ENCODE results near the gene ADCY6. TPM values are rescaled to one million over a fixed set of nuclear protein-coding genes. Genes with fewer than 3 reads are reported as not detected.

Gene ADCY6
- total RNA-seq, 2 experiments from 2014 or later, result not detected

- Mint-ChIP-seq H3K4me1 (ENCODE audit: low read depth) (peaks cover 4% of the 10 kb centered on the region), H3K27ac (no peak overlapping the region), H3K27me3 (peaks cover 56% of the 10 kb centered on the region), H3K9me3 (no peaks in the 10 kb centered on the region), H3K4me3 (peak overlapping the region; percentile 40), H3K36me3 (ENCODE audit: low read depth) (no peaks in the 10 kb centered on the region)
- H3K27me3 ChIP-seq (ENCODE audit: control insufficient read depth in 1 of 2, insufficient read depth in 2 of 2, low read length in 2 of 2), result peaks cover 33 to 34% of the 10 kb centered on the region in 2 experiments
- H3K9me3 ChIP-seq (ENCODE audit: control insufficient read depth in 1 of 2, insufficient read depth in 1 of 2, low read length in 2 of 2), result peaks cover 0 to 2% of the 10 kb centered on the region in 2 experiments
- CTCF ChIA-PET, result no interaction called here
- DNase-seq, result no peak
- no peak for ATAC-seq (ENCODE audit: poor library complexity)
- no peak overlapping the region for H3K4me3 ChIP-seq (ENCODE audit: low read length)
- TF ChIP-seq, protein P1, sequence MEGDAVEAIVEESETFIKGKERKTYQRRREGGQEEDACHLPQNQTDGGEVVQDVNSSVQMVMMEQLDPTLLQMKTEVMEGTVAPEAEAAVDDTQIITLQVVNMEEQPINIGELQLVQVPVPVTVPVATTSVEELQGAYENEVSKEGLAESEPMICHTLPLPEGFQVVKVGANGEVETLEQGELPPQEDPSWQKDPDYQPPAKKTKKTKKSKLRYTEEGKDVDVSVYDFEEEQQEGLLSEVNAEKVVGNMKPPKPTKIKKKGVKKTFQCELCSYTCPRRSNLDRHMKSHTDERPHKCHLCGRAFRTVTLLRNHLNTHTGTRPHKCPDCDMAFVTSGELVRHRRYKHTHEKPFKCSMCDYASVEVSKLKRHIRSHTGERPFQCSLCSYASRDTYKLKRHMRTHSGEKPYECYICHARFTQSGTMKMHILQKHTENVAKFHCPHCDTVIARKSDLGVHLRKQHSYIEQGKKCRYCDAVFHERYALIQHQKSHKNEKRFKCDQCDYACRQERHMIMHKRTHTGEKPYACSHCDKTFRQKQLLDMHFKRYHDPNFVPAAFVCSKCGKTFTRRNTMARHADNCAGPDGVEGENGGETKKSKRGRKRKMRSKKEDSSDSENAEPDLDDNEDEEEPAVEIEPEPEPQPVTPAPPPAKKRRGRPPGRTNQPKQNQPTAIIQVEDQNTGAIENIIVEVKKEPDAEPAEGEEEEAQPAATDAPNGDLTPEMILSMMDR (IDR thresholded peaks at IDR 0.05), result no peak
- intact Hi-C loops (cut with DNase I, micrococcal nuclease), result no loop called here
- H3K36me3 ChIP-seq (ENCODE audit: insufficient read depth, low read length), result no peaks in the 10 kb centered on the region
- POLR2A ChIA-PET, result no interaction called here
- H3K4me1 ChIP-seq (ENCODE audit: insufficient read depth, low read length), result peaks cover 16% of the 10 kb centered on the region
- H3K27ac ChIP-seq (ENCODE audit: low read depth in 1 of 2, low read length in 2 of 2), result no peak overlapping the region
Measured at GRCh38 chr12:48787791-48788523, 932 bp downstream of the ADCY6 start.

DNA sequence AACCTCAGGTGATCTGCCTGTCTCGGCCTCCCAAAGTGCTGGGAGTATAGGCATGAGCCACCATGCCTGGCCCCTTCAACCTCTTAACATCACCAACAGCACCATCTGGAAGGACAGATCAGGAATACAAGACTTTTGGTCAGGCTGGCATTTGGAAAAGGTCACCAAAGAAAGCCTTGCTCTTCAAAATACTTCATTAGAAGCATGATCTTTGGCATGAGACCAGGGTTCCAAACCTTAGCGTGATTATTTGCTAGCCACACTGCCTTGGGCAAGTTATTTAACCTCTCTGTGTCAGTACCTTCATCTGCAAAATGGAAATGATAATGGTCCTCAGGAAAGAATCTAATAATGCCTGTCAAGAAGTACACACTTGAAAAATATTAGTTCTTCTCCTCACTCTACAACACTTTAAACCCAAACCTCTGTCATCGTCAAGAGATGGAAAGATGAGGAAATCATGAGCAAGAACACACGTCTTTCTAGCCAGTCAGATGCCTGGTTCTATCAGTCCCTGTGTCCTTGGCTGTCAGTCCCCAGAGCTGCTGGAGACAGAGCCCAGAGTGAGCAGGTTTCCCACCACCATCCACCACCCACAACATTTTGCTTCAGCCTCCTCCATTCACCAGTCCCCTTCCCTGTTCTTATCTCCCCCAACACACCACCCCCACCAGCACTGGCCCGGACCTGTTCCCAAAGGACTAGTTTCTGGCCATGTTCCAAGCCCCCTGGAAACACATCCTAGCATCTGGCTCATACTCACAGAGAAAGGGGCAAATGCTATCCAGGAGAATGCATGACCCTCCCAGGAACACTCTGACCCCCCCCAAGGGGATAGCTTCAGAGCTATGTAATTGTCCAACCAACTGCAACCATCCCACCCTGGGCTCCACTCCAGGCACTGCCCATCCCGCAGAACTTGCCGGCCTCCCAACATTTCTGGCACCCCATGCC, 2.0 kb downstream of the ADCY6 start:
- Histone ChIP-seq H3K9me3 (ENCODE audit: control insufficient read depth in 1 of 2, insufficient read depth in 1 of 2, low read length in 2 of 2) (peaks cover 0 to 3% of the 10 kb centered on the region in 2 experiments), H3K4me3 (ENCODE audit: low read length) (no peak overlapping the region), H3K27me3 (ENCODE audit: control insufficient read depth in 1 of 2, insufficient read depth in 2 of 2, low read length in 2 of 2) (peaks cover 33 to 34% of the 10 kb centered on the region in 2 experiments), H3K4me1 (ENCODE audit: insufficient read depth, low read length) (peaks cover 16% of the 10 kb centered on the region), H3K36me3 (ENCODE audit: insufficient read depth, low read length) (no peaks in the 10 kb centered on the region), H3K27ac (ENCODE audit: low read depth in 1 of 2, low read length in 2 of 2) (no peak overlapping the region)
- no peak overlapping the region for H3K4me3 Mint-ChIP-seq
- H3K4me1 Mint-ChIP-seq (ENCODE audit: low read depth), result peaks cover 4% of the 10 kb centered on the region
- no peak for ATAC-seq (ENCODE audit: poor library complexity)
- intact Hi-C loops (cut with DNase I, micrococcal nuclease), result no loop called here
- DNase-seq, result no peak
- POLR2A ChIA-PET, result interaction anchor here (0.5 kb wide), 1 partner anchor 8 kb away, joined by 4 read pairs; no protein-coding TSS in a partner anchor
- no peak overlapping the region for H3K27ac Mint-ChIP-seq
- peaks cover 56% of the 10 kb centered on the region for H3K27me3 Mint-ChIP-seq
- H3K9me3 Mint-ChIP-seq, result no peaks in the 10 kb centered on the region
- CTCF ChIA-PET, result no interaction called here
- TF ChIP-seq, protein P1 (IDR thresholded peaks at IDR 0.05), result no peak
- H3K36me3 Mint-ChIP-seq (ENCODE audit: low read depth), result no peaks in the 10 kb centered on the region

GRCh38 chr12:48783432-48783831, 5.5 kb downstream of the ADCY6 start:
- Histone ChIP-seq H3K4me1 (ENCODE audit: insufficient read depth, low read length) (peaks cover 3% of the 10 kb centered on the region), H3K36me3 (ENCODE audit: insufficient read depth, low read length) (no peaks in the 10 kb centered on the region), H3K4me3 (ENCODE audit: low read length) (no peak overlapping the region), H3K9me3 (ENCODE audit: control insufficient read depth in 1 of 2, insufficient read depth in 1 of 2, low read length in 2 of 2) (peaks cover 0 to 3% of the 10 kb centered on the region in 2 experiments), H3K27me3 (ENCODE audit: control insufficient read depth in 1 of 2, insufficient read depth in 2 of 2, low read length in 2 of 2) (peaks cover 17 to 20% of the 10 kb centered on the region in 2 experiments), H3K27ac (ENCODE audit: low read depth in 1 of 2, low read length in 2 of 2) (no peak overlapping the region)
- no peak overlapping the region for H3K4me3 Mint-ChIP-seq
- ATAC-seq (ENCODE audit: poor library complexity) (no peak), DNase-seq (no peak)
- no peak overlapping the region for H3K27ac Mint-ChIP-seq
- H3K9me3 Mint-ChIP-seq, result no peaks in the 10 kb centered on the region
- H3K4me1 Mint-ChIP-seq (ENCODE audit: low read depth), result no peaks in the 10 kb centered on the region
- intact Hi-C loops (cut with DNase I, micrococcal nuclease), result no loop called here
- H3K27me3 Mint-ChIP-seq, result peaks cover 39% of the 10 kb centered on the region
- ChIA-PET CTCF (no interaction called here), POLR2A (no interaction called here)
- H3K36me3 Mint-ChIP-seq (ENCODE audit: low read depth), result no peaks in the 10 kb centered on the region
- TF ChIP-seq, protein P1 (IDR thresholded peaks at IDR 0.05), result no peak

Data from CD4-positive, alpha-beta T cell (primary cell).